Renal cortex interstitium (tissue), 15 donors: ENCODE results near the gene USP22. TPM values are rescaled to one million over a fixed set of nuclear protein-coding genes. Genes with fewer than 3 reads are reported as not detected.
"Not testable (repeated sequence)": the region's sequence is repeated elsewhere in the genome, so short reads cannot be mapped to it uniquely, and the experiment has no call there.

ENCODE experiments used
- DNase-seq, 11 donors: peaks; one replicate each; pipeline ENCODE4 v3.0.0-alpha.2; 2013; ENCODE audit warnings: low read depth in 9 of 11, low spot score in 4 of 11; ENCODE audit errors: extremely low read depth in 1 of 11
- long read RNA-seq, 16 experiments: transcript quantifications; one replicate each; lab custom pipeline, GENCODE V29; 2026
- polyA plus RNA-seq, 3 donors: library from polyadenylated mRNA; unstranded; fragments of 120-200 nt; gene quantifications; one replicate each; pipeline ENCODE4 v1.2.1, GENCODE V29; 2013; ENCODE audit not compliant: insufficient read length in 3 of 3

The USP22 gene
- 100 to 1,000 TPM; 202 to 238 (median 235) TPM for polyA plus RNA-seq
- long read RNA-seq, donor 1, full-length matches to known transcripts, result 19 of 24 reads
- long read RNA-seq, donor 1, partial matches to known transcripts, result 5 of 24 reads
- long read RNA-seq, donor 1, other reads (novel, unspliced or antisense), result 0 of 24 reads
- long read RNA-seq, donor 2, full-length matches to known transcripts, result 19 of 50 reads
- long read RNA-seq, donor 2, partial matches to known transcripts, result 31 of 50 reads
- long read RNA-seq, donor 2, other reads (novel, unspliced or antisense), result 0 of 50 reads
- long read RNA-seq, donor 3, full-length matches to known transcripts, result 44 of 90 reads
- long read RNA-seq, donor 3, partial matches to known transcripts, result 46 of 90 reads
- long read RNA-seq, donor 3, other reads (novel, unspliced or antisense), result 0 of 90 reads
- long read RNA-seq, donor 4, full-length matches to known transcripts, result 22 of 22 reads
- long read RNA-seq, donor 4, partial matches to known transcripts, result 0 of 22 reads
- long read RNA-seq, donor 4, other reads (novel, unspliced or antisense), result 0 of 22 reads
- long read RNA-seq, donor 5, result 0 reads
- long read RNA-seq, donor 6, full-length matches to known transcripts, result 22 of 50 reads
- long read RNA-seq, donor 6, partial matches to known transcripts, result 28 of 50 reads
- long read RNA-seq, donor 6, other reads (novel, unspliced or antisense), result 0 of 50 reads
- long read RNA-seq, donor 7, full-length matches to known transcripts, result 26 of 36 reads
- long read RNA-seq, donor 7, partial matches to known transcripts, result 10 of 36 reads
- long read RNA-seq, donor 7, other reads (novel, unspliced or antisense), result 0 of 36 reads
- long read RNA-seq, donor 8, result 0 reads
- long read RNA-seq, donor 9, full-length matches to known transcripts, result 32 of 32 reads
- long read RNA-seq, donor 9, partial matches to known transcripts, result 0 of 32 reads
- long read RNA-seq, donor 9, other reads (novel, unspliced or antisense), result 0 of 32 reads
- long read RNA-seq, donor 10, full-length matches to known transcripts, result 25 of 25 reads
- long read RNA-seq, donor 10, partial matches to known transcripts, result 0 of 25 reads
- long read RNA-seq, donor 10, other reads (novel, unspliced or antisense), result 0 of 25 reads
- long read RNA-seq, donor 11, full-length matches to known transcripts, result 34 of 34 reads
- long read RNA-seq, donor 11, partial matches to known transcripts, result 0 of 34 reads
- long read RNA-seq, donor 11, other reads (novel, unspliced or antisense), result 0 of 34 reads
- long read RNA-seq, donor 12, full-length matches to known transcripts, result 11 of 11 reads
- long read RNA-seq, donor 12, partial matches to known transcripts, result 0 of 11 reads
- long read RNA-seq, donor 12, other reads (novel, unspliced or antisense), result 0 of 11 reads
- long read RNA-seq, donor 13, result 0 reads
- long read RNA-seq, donor 14, full-length matches to known transcripts, result 17 of 17 reads
- long read RNA-seq, donor 14, partial matches to known transcripts, result 0 of 17 reads
- long read RNA-seq, donor 14, other reads (novel, unspliced or antisense), result 0 of 17 reads
- long read RNA-seq, donor 15, full-length matches to known transcripts, result 12 of 18 reads
- long read RNA-seq, donor 15, partial matches to known transcripts, result 6 of 18 reads
- long read RNA-seq, donor 15, other reads (novel, unspliced or antisense), result 0 of 18 reads
- long read RNA-seq, donor 16, full-length matches to known transcripts, result 92 of 138 reads
- long read RNA-seq, donor 16, partial matches to known transcripts, result 46 of 138 reads
- long read RNA-seq, donor 16, other reads (novel, unspliced or antisense), result 0 of 138 reads

DNA sequence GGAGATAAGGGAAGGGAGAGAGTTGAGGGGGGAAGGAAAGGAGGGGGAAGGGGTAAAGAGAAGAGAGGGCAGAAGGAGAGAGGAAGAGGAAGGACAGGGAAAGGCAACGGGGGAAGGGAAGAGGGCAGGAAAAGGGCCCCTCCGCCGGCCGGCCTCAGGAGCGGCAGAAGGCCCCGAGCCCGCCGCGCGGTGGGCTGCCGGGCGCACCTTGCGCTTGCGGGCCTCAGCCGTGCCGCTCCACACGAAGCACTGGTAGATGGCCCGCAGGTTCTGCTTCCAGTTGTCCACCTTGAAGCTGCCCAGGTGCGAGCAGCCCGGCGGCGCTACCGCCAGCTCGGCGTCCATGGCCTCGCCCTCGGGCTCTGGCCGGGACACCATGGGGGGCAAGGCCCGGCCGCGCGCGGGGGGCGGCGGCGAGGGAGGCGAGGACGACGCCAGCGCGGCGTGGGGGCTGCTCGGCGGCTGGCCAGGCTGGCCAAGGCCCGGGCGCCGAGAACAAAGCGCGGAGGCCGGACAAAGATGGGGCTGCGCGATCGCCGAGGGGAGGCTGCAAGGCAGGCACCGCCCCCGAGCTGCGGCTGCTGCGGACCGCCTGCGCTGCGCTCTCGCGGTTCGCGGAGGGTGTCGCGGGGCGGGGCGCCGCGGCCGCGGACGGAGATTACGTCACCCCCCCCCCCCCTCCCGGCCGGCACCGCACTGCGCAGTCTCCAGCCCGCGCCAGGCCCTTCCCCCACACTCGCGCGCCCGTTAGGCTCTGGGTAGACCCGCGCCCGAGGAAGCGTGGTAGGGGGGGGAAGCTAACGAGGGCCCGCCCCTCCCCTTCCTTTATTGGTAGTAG is at the start of gene USP22:
Gene USP22 (minus strand): TSS at position 554 of the 838 bp plus-strand sequence. CDS start 176 bp downstream, at position 378.
- DNase-seq, result peak in 1 of 11 donors; percentile 94

- no peak for DNase-seq
These were observed 48.2 kb upstream of the USP22 start for GRCh38 chr17:21090902-21091618.

GRCh38 chr17:21089933-21090901 is 47.4 kb upstream of the USP22 start:
- DNase-seq, result no peak

- DNase-seq, result no peak
These were observed 46.3 kb upstream of the USP22 start for GRCh38 chr17:21089145-21089544.

DNA sequence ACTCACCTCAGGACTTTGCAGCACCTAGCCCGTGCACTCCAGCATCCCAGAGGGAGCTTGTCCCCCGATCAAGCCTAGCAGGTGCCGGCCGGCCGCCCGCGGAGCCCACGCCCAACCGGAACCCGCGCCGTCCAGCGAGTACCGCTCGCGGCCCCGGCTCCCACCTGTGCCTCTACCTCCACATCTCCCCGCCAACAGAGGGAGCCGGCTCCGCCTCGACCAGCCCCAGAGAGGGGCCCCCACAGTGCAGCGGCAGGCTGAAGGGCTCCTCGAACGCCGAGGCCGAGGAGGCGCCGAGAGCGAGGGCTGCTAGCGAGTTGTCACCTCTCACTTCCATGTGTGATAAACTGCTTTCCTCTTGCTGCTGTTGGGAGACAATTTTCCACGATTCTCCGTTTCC is 42.9 kb upstream of the USP22 start:
- DNase-seq, result no peak

GRCh38 chr17:21085280-21085679 is 42.5 kb upstream of the USP22 start:
- DNase-seq, result not testable (repeated sequence)

DNA sequence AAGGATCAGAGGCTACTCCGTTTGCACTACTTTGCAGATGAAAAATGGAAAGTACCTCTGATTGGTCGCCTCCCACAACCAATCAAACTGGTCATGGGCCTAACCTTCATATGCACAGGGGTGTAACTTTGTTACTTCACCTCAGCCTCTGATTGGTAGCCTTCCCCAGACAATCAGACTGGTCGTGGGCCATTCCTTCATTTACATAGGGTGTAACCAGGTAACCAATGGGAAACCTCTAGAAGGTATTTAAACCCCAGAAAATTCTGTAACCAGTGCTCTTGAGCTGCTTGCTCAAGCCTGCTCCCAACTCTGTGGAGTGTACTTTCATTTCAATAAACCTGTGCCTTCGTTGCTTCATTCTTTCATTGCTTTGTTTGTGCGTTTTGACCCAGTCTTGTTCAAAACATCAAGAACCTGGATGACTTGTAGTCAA is 39.2 kb upstream of the USP22 start:
- DNase-seq, result no peak

GRCh38 chr17:21079196-21079595 is 36.4 kb upstream of the USP22 start:
- DNase-seq, result no peak

DNA sequence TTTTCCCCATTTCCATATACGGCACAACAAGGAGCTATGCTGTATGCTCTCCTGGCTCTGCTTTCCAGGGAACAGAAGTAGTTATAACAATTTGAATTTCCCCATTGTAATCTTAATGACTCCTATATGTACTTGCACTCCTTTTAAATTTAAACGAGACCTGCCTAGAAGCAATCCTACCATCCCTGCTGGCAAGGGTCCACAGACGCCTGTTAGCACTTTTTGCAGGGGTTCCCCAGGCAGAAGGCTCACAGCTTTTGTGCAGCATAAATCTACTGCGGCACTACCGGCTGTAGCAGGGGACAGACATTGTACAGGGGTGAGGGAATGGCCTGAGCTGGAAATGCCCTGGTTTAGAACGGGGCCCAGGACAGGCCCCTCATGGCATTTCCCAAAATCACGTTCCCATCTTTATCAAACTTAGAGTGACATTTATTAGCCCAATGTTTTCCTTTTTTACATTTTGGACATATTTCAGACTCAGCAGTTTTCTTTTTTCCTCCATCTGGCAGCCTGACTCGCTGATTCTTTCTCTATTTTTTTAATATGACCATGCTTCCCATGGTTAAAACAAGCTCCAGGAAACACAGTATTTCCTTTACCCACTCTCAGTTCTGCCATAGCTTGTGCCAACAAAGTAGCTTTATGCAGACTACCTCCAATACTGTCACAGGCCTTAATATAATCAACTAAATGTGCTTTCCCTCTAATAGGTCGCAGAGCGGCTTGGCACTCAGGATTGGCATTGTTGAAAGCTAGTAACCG is 35.4 kb upstream of the USP22 start:
- DNase-seq, result no peak

DNA sequence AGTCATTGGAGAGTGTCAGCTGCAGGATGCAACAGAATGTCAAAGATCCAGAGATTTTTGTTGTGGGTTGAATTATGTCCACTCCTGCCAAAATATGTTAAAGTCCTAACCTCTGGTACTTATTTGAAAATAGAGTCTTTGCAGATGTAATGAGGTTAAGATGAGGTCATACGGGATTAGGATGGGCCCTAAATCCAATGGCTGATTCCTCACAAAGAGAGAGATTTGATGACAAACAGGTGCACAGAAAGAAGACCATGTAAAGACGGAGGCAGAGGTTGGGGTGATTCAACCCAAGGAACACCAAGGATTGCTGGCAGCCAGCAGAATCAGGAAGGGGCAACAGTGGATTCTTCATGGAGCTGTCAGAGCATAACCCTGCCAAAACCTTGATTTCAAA is 34.5 kb upstream of the USP22 start:
- no peak for DNase-seq

DNA sequence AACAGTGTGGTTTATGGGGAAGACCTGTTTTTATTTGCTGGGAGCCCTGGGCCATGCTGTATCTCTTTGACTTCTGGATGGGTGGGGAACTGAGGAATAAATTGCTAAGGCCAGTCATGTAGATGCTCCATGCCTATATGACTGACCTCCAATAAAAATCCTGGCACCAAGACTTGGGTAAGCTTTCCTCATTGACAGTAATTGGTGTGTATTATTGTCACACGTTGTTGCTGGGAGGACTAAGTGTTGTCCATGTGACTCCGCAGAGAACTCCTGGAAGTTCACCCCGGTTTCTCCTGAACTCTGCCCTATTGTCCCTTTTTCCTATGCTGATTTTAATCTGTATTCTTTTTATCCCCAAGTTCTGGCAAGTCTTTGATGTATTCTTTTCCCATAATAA is 33.4 kb upstream of the USP22 start:
- DNase-seq, result no peak

GRCh38 chr17:21075739-21076085 is 32.9 kb upstream of the USP22 start:
- no peak for DNase-seq

DNA sequence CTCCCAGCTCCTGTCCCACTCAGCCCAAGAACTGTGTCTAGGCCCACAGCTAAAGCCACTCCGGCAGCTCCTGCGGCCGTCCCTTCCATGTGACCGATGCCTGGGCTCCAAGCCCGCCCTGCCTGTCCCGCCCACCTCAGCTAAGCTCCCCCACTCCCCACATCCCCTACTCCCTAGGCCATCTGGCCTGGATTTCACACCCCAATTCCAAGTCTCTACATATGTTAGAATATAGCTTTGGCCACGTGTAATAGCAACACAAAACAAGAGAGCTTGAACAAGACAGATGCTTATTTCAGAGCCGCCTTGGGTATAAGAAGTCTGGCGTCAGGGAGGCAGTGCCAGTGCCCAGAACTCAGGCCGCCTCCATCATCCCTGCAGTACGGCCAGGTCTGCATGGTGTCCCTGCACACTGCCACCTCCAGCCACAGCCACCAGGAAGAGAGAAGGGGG is 30.0 kb upstream of the USP22 start:
- DNase-seq, result no peak

DNA sequence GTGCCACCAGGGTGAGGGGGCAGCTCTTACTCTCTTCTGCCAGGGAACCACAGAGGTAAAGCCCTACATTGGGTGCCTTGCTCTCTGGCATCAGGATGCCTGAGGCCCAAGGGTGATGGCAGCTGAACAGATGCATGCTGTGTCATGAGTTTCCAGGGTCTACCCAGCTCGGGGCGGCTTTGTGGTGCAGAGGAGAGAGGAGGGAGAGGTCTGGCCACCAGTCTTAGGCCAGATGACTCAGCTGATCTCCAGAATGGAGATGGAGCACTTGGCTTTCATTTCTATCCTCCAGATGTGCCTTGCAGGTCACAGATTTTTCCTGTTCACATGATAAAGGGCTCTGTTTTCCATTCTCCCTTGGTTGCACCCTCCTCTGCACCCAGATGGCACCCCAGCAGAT is 23.6 kb upstream of the USP22 start:
- no peak for DNase-seq

GRCh38 chr17:21061971-21062526 is 19.2 kb upstream of the USP22 start:
- DNase-seq, result no peak
